Stimulated activated CD4-positive, alpha-beta T cell treated with anti-CD3 and anti-CD28 coated beads, TNF-alpha, amount 100 ng/mL, for 48 hours (primary cell): ENCODE measurements around the gene GAK.

ENCODE experiments used
- DNase-seq, 3 donors: peaks; one replicate each; pipeline ENCODE4 v3.0.0-alpha.2; 2020; ENCODE audit warnings: low read depth in 3 of 3

GAK gene

DNA sequence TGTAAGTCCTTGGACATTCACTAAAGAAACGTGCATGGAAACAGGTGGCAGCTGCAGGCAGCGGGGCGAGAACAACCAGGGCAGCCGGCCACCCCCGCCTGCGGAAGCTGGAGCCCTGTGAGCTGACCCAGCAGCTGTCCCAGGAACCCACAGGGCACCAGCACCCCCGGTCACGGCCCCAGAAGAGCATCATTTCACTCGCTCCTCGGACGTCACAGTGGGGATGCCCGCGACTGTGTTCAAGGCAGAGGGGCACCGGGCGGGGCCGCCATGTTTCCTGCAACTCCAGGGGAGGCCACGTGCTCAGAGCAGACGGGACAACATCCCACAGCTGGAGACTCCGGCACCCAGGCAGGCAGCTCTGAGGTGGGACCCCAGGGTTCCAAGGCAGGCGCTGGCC is 61.2 kb downstream of the GAK start:
- no peak for DNase-seq

DNA sequence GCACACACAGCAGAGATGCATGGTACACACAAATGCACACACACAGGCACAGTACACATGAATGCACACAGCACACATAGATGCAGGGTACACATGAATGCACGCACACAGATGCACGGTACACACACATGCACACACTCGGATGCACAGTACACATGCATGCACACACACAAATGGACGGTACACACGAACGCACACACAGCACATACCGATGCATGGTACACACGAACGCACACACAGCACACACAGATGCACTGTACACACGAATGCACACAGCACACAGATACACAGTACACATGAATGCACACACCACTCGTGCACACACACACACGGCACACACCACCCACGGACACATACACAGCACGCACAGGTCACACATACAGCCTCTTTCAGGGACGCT is 62.3 kb downstream of the GAK start:
- DNase-seq: no peak

DNA sequence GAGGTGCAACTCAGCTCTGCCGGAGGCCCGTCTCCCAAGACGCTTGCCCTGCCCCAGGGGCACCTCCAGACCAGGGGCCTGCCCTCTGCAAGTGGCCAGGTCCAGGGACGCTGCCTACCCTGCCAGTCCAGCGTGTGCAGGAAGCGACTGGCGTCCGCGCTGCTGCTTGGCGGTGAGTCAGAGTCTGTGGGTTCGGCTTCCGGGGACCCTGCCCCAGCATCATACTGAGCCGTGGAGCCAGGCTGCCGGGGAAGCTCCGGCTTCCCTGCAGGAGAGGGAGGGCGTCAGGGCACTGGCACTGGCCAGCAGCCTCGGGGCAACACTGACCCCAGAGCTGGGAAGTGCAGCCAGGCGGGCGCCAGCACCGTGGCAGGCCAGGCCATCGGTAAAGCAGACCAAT is 63.7 kb downstream of the GAK start:
- no peak for DNase-seq

DNA sequence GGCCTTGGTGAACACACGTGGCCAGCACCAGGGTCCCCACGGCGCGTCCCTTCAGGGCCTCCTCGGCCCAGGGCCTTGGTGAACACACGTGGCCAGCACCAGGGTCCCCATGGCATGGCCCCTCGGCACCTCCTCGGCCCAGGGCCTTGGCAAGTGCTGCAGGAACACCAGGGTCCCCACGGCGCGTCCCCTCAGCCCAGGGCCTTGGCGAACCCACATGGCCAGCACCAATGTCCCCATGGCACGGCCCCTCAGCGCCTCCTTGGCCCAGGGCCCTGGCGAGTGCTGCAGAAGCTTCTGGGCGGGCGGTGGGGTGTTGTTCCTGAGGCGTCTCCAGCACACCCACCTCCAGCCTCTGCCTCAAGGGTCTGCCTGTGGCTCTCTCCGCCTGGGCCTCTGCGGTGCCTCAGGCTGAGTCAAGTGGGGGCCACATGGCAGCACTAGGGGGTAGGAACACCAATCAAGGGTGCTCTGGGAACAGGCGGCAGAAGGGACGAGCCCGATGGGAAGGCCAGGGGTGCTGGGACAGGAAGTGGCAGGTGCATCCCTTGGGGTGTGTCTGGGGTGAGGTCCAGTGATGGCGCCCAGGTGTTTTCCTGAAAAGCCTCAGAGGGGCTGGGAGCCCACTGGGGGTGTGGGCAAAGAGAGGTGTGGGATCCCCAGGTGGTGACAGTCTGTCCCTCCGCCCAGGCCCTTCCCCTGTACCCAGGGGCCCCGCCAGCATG is 64.4 kb downstream of the GAK start:
- DNase-seq: no peak

DNA sequence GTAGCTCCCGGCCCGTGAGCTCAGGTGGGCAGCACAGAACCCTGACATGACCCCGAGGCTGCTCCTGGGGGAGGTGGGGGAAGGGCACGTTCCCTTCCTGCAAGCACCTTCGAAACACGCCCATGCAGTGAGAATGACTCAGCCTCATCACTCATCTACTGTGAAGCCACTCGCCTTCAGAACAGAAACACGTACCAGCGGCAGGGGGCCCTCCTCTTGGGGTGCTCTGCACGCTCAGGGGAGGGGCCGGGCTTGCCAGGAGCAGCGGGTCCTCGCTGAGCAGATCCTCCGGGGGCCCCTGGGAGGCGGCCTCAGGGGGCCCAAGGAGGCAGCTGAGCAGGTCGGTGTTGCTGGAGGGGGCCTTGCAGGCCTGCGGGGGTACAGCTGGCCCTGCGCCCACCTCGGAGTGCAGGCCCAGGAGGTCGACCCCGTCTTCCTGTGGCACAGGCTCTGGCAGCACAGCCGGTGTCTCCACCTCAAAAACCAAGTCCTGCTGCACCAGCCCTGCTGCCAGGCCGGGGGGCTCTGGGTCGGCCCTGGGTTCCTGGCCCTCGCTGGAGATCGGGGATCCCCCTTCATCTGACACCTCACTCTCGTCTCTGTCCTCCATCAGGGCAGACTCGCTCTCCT is 65.2 kb downstream of the GAK start:
- no peak for DNase-seq

GRCh38 chr4:866068-866760 is 65.9 kb downstream of the GAK start:
- no peak for DNase-seq

DNA sequence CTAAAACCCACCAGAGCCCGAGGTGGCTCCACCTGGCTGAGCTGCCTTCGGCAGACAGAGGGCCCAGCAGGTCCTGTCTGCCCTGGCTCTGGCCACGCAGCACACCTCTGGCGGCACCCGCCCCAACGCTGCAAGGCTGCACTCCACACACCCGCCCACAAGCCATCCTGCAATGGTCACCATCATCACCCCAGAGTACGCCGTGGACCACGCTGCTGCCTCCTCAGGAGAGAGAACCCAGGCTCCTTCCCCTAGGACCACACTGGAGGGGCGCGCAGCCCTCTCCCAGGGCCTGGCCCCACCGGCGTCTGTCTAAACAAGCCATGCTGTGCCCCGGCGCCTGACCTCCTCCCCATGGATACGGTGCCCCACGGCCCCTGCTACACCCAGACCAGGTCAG is 66.5 kb downstream of the GAK start:
- DNase-seq: no peak

- no peak for DNase-seq
Observed at GRCh38 chr4:865121-865465, 67.0 kb downstream of the GAK start.

- no peak for DNase-seq
Observed at GRCh38 chr4:864456-865120, 67.5 kb downstream of the GAK start.

DNA sequence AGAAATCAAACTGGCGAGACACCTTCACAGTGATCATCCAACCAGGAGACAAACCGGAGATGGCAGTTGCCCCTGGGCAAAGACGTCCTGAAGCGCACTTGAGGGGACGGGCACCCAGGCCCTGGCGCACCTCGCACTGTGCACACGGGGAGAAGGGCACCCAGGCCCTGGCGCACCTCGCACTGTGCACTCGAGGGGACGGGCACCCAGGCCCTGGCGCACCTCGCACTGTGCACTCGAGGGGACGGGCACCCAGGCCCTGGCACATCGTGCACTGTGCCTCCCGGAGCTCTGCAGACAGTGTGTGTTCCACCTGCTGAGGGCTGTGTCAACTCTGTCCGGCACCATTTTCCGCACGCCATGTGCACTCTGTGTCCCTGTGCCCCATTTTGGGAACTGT is 71.6 kb downstream of the GAK start:
- no peak for DNase-seq

DNA sequence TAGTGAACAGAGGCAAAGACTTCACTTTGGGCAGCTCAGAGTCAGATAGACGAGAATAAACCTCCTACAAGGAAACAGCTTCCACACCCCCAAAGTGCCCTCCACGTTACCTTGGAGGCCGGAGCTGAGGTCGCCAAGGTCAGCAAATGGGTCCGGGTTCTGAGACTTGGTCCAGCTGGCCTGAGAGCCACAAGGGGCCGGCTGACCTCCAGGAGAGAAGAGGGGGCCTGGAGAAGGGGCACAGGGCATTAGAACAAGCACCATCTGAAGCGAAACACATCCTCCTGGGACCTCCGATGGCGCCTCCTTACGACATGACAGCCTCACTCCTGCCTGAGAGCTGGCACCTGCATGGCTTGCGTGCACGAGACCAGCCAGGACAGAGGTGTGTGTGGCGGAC is 72.6 kb downstream of the GAK start:
- no peak for DNase-seq

- DNase-seq: no peak
Observed at GRCh38 chr4:858831-859451, 73.2 kb downstream of the GAK start.

- DNase-seq: no peak
Observed at GRCh38 chr4:858041-858481, 74.1 kb downstream of the GAK start.

DNA sequence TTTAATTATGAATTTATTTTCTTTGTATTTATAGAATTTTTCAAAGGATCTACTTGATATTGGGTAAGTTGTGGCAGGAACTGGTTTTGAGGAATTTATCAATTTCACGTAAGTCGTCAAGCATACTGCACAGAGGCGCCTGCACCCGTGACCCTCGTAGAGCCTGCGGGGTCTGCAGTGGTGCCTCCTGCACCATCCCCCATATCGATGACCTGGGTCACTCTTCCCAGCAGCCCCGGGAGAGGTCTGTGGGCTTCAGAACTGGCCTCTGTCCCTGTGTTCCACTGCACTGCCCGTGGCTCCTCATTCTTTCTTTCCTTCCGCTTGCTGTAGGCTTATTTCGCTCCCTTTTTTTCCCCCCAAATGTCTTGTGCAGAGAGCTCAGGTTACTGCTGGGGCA is 74.7 kb downstream of the GAK start:
- DNase-seq: no peak

DNA sequence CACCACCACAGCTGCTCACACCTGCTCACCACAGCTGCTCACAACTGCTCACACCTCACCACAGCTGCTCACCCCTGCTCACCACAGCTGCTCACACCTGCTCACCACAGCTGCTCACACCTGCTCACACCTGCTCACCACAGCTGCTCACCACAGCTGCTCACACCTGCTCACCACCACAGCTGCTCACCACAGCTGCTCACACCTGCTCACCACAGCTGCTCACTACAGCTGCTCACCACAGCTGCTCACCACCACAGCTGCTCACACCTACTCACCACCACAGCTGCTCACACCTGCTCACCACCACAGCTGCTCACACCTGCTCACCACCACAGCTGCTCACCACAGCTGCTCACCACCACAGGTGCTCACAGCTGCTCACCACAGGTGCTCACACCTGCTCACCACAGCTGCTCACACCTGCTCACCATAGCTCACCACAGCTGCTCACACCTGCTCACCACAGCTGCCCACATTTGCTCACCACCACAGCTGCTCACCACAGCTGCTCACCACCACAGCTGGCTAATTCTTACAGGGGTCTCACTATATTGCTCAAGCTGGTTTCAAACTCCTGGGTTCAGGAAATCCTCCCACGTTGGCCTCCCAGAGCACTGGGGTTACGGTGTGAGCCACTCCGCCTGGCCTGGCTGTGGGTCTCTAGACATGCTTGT is 75.8 kb downstream of the GAK start:
- DNase-seq: no peak

- no peak for DNase-seq
Observed at GRCh38 chr4:855880-856224, 76.3 kb downstream of the GAK start.

GRCh38 chr4:854356-854755 is 77.8 kb downstream of the GAK start:
- no peak for DNase-seq

- no peak for DNase-seq
Observed at GRCh38 chr4:853416-853781, 78.7 kb downstream of the GAK start.

- DNase-seq: no peak
Observed at GRCh38 chr4:851701-852430, 80.2 kb downstream of the GAK start.

DNA sequence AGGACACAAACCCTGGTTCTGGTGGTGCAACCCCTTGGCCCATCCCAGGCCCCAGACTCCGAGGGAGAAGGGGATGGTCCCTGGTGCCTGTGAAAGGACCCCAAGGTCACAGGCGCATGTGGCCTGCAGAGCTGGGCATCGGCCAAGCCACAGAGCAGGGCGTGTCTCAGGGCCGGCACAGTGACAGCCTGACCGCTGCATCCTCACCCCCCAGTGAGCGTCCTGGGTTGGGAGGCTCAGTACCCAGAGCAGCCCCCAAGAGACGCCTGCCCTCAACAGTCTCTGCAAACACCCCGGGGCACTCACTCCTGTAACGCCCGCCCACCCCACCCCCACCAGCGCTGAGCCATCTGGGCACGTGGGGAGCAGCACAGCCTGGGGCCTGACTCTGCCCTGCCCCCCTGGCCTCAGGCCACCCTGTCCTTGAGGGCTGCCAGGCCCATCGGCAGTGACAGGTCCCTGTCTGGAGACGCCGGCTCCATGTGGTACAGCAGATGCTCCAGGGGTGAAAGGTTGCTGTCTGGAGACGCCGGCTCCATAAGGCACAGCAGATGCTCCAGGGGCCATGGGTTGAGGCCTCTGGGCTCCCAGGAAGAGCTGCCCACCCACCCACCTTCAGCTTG is 81.7 kb downstream of the GAK start:
- no peak for DNase-seq
